A673 (cell line): ENCODE measurements around the gene PSG2. TPM values are rescaled to one million over a fixed set of nuclear protein-coding genes. Genes with fewer than 3 reads are reported as not detected.
"Not testable (repeated sequence)": the region's sequence is repeated elsewhere in the genome, so short reads cannot be mapped to it uniquely, and the experiment has no call there.

Source experiments
- BruUV-seq: library from RNA; stranded (reverse); fragments of 400-500 nt; replicated peaks from 2 replicates; lab custom pipeline; 2021; lab: Mats Ljungman, UMichigan
- CTCF ChIA-PET: fragments of 300-600 bp; sonication (Branson Sonifier 250); formaldehyde crosslinking; loops from one replicate; lab custom pipeline; 2022; ENCODE audit warnings: antibody characterized with exemption; lab: Charles Lee
- POLR2A ChIA-PET: fragments of 300-600 bp; sonication (Branson Sonifier 250); formaldehyde crosslinking; loops from one replicate; lab custom pipeline; 2022; ENCODE audit warnings: antibody characterized with exemption; ENCODE audit not compliant: low non-redundant PET; lab: Charles Lee
- DNase-seq: peaks from one replicate; pipeline ENCODE4 v3.0.0-alpha.2; 2015; ENCODE audit warnings: low spot score
- H3K27ac ChIP-seq: fragments of 200-600 bp; sonication (generic); 2 replicates; pipeline ENCODE4 v1.5.1; 2016; ENCODE audit warnings: mixed run types, low read depth, mild to moderate bottlenecking, mixed read lengths, antibody characterized with exemption, low read length; ENCODE audit not compliant: poor library complexity, severe bottlenecking
- H3K27me3 ChIP-seq: fragments of 200-600 bp; sonication (generic); replicated peaks from 2 replicates; pipeline ENCODE4 v1.6.1; 2017; ENCODE audit warnings: mixed run types, low read depth, mild to moderate bottlenecking, mixed read lengths, antibody characterized with exemption, low read length; ENCODE audit not compliant: insufficient read depth, poor library complexity
- H3K36me3 ChIP-seq: fragments of 200-600 bp; sonication (generic); 2 replicates; pipeline ENCODE4 v1.6.1; 2016; ENCODE audit warnings: mixed run types, mild to moderate bottlenecking, mixed read lengths, antibody characterized with exemption, low read length; ENCODE audit not compliant: insufficient read depth, poor library complexity, severe bottlenecking
- H3K4me1 ChIP-seq: fragments of 200-600 bp; sonication (generic); 2 replicates; pipeline ENCODE4 v1.6.1; 2017; ENCODE audit warnings: mixed run types, mild to moderate bottlenecking, mixed read lengths, antibody characterized with exemption, low read length; ENCODE audit not compliant: insufficient read depth, poor library complexity, severe bottlenecking
- H3K4me3 ChIP-seq: fragments of 200-600 bp; sonication (generic); 2 replicates; pipeline ENCODE4 v1.5.1; 2016; ENCODE audit warnings: low read depth, mixed run types, mild to moderate bottlenecking, mixed read lengths, low read length; ENCODE audit not compliant: poor library complexity, severe bottlenecking
- H3K9me3 ChIP-seq: fragments of 200-600 bp; sonication (generic); 2 replicates; pipeline ENCODE4 v1.6.1; 2016; ENCODE audit warnings: mixed run types, low read depth, mild to moderate bottlenecking, mixed read lengths, antibody characterized with exemption, low read length; ENCODE audit not compliant: poor library complexity, severe bottlenecking
- EZH2 ChIP-seq: fragments of 200-600 bp; sonication (generic); IDR thresholded peaks from 2 replicates; pipeline ENCODE4 v1.6.1; 2017; ENCODE audit warnings: borderline replicate concordance, low read depth, mild to moderate bottlenecking, mixed read lengths, antibody characterized with exemption, low read length; ENCODE audit not compliant: poor library complexity, severe bottlenecking
- intact Hi-C: fragments of 100-400 bp; cut with micrococcal nuclease; formaldehyde crosslinking; loops from one replicate; pipeline ENCODE4 v1.10.0; 2022; ENCODE audit not compliant: unreplicated experiment
- total RNA-seq: library from RNA; stranded (reverse); gene quantifications from 2 replicates; pipeline ENCODE4 v1.2.3, GENCODE V29; 2021
- TF ChIP-seq, protein P1 (sequence below): fragments of 300-800, 200-600 bp; sonication (generic); conservative IDR thresholded peaks from 2 replicates; pipeline ENCODE4 v1.5.1; 2017; ENCODE audit warnings: low read depth, mild to moderate bottlenecking, antibody characterized with exemption, low read length, moderate library complexity, mixed read lengths

The PSG2 gene
- total RNA-seq, 1 experiment from 2014 or later = not detected

DNA sequence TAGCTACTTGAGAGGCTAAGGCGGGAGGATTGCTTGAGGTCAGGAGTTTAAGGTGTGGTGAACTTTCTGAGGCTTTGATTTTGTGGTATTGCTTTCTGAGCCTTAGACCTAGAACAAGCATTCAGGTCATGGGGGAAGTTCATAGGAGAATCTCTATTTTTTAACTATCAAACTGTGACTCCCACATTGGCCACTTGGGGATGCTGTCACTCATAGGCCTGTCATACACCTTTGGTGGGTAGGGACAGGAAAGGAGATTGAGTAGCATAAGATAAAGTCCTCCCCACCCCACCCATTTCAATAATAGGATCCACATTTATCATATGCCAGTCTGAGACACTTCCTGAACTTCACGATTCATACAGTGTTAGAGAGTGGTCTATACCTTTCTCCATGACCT lies 41.9 kb upstream of the PSG2 start:
- no TSS peak for BruUV-seq
- Histone ChIP-seq H3K4me1 (no peaks in the 10 kb centered on the region), H3K27me3 (no peaks in the 10 kb centered on the region), H3K27ac (no peak overlapping the region), H3K4me3 (no peak overlapping the region), H3K9me3 (no peaks in the 10 kb centered on the region), H3K36me3 (no peaks in the 10 kb centered on the region)
- intact Hi-C loops = no loop called here
- CTCF ChIA-PET = no interaction called here
- DNase-seq = no peak
- POLR2A ChIA-PET = no interaction called here
- TF ChIP-seq, protein P1, sequence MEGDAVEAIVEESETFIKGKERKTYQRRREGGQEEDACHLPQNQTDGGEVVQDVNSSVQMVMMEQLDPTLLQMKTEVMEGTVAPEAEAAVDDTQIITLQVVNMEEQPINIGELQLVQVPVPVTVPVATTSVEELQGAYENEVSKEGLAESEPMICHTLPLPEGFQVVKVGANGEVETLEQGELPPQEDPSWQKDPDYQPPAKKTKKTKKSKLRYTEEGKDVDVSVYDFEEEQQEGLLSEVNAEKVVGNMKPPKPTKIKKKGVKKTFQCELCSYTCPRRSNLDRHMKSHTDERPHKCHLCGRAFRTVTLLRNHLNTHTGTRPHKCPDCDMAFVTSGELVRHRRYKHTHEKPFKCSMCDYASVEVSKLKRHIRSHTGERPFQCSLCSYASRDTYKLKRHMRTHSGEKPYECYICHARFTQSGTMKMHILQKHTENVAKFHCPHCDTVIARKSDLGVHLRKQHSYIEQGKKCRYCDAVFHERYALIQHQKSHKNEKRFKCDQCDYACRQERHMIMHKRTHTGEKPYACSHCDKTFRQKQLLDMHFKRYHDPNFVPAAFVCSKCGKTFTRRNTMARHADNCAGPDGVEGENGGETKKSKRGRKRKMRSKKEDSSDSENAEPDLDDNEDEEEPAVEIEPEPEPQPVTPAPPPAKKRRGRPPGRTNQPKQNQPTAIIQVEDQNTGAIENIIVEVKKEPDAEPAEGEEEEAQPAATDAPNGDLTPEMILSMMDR = no peak
- no peak for TF ChIP-seq EZH2

GRCh38 chr19:43120433-43121026 lies 38.0 kb upstream of the PSG2 start:
- DNase-seq, POLR2A ChIA-PET, BruUV-seq, H3K4me1 ChIP-seq, H3K9me3 ChIP-seq, H3K27me3 ChIP-seq, H3K27ac ChIP-seq, H3K36me3 ChIP-seq, H3K4me3 ChIP-seq, CTCF ChIA-PET, intact Hi-C loops: not testable (repeated sequence)

GRCh38 chr19:43119526-43119925 lies 37.0 kb upstream of the PSG2 start:
- H3K27me3 ChIP-seq, H3K4me1 ChIP-seq, H3K9me3 ChIP-seq, H3K4me3 ChIP-seq, H3K36me3 ChIP-seq, POLR2A ChIA-PET, H3K27ac ChIP-seq, DNase-seq, intact Hi-C loops, BruUV-seq, CTCF ChIA-PET: not testable (repeated sequence)

DNA sequence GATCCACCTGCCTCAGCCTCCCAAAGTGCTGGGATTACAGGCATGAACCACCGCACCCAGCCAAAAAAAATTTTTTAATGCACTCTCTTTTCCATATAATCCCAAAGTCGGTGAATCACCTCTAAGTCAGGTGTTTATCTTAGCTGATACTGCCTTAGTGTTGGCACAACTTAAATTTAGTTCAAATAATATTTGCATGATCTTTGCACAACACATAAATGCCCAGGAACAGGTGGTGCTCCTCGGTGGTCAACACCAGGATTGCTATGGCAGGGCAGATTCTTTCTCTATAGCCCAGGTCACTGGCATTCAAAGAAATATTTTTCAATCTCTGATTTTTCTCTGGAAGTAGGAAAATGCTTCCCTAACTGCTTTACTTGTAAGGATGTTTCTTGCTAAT lies 33.9 kb upstream of the PSG2 start:
- intact Hi-C loops, H3K36me3 ChIP-seq, H3K4me3 ChIP-seq, POLR2A ChIA-PET, H3K27ac ChIP-seq, H3K4me1 ChIP-seq, H3K27me3 ChIP-seq, DNase-seq, H3K9me3 ChIP-seq, CTCF ChIA-PET, BruUV-seq: not testable (repeated sequence)

DNA sequence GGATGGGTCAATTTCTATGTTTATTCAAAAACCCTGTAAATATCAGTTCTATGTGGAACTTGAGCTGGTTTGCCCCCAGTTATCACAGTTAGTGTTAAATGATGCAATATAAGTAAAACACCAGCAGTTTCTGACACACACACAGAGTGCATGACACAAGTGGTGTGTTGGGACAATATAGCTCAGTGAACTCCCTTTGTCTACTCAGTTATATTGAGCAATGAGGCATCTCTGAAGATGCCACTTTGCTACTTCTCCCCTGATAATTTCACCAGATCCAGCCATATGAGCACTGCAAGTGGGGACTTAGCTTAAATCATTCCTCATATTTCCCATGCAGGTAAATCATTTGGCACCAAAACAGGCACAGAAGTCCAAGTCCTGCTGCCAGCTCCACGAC lies 33.0 kb upstream of the PSG2 start:
- intact Hi-C loops, H3K4me1 ChIP-seq, H3K27ac ChIP-seq, BruUV-seq, H3K27me3 ChIP-seq, H3K9me3 ChIP-seq, DNase-seq, CTCF ChIA-PET, H3K36me3 ChIP-seq, H3K4me3 ChIP-seq, POLR2A ChIA-PET: not testable (repeated sequence)

DNA sequence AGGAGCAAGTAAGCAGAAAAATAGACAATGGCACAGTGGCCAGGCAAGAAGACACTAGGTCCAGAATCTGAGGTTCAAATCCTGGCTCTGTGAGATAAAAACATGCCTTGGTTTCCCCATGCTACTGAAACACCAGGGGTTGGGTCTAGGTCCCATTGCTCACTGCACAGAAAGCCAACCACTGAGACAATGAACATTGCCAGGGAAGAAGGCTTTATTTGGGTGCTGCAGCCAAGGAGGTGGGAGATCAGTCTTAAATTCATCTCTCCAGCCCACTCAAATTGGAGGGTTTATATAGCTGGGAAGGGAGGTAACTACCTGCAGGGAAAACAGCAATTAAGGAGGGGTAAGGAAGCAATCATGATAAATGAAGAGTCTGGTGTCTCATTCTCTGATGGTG lies 32.6 kb upstream of the PSG2 start:
- POLR2A ChIA-PET, H3K4me1 ChIP-seq, BruUV-seq, CTCF ChIA-PET, H3K4me3 ChIP-seq, H3K36me3 ChIP-seq, H3K27ac ChIP-seq, intact Hi-C loops, H3K27me3 ChIP-seq, H3K9me3 ChIP-seq, DNase-seq: not testable (repeated sequence)

- H3K9me3 ChIP-seq, H3K4me3 ChIP-seq, intact Hi-C loops, CTCF ChIA-PET, BruUV-seq, H3K27me3 ChIP-seq, H3K4me1 ChIP-seq, H3K36me3 ChIP-seq, H3K27ac ChIP-seq, DNase-seq, POLR2A ChIA-PET: not testable (repeated sequence)
Measured at GRCh38 chr19:43114626-43115025, 32.1 kb upstream of the PSG2 start.
